Measurements from ENCODE around the gene ARHGAP23. TPM values are rescaled to one million over a fixed set of nuclear protein-coding genes. Genes with fewer than 3 reads are reported as not detected.

The ARHGAP23 gene
- total RNA-seq, 1 experiment from 2014 or later, result 19.0 TPM

GRCh38 chr17:38419508-38419981, 8.7 kb upstream of the ARHGAP23 start:
- no peak for DNase-seq (ENCODE audit: low spot score)
- H3K27ac ChIP-seq (ENCODE audit: low read depth, low read length, poor library complexity, severe bottlenecking), result no peak overlapping the region

DNA sequence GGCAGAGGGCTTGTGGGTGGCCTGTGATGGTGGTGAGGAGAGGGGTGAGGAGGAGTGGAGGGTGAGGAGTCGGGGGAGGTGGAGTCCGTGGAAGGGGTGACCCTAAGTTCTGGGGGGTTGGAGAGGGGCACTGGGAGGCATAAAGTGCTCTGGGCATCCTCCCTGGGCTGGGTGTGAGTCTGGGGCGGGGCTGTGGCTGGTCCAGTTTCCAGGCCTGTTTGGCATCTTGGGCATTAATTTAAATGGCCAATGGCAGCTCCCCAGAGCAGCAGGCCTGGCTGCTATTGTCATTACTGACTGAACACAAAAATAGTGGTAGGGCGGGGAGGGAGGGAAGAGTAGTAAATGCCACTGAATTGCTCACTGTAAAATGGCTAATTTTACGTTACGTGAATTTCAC, 7.7 kb upstream of the ARHGAP23 start:
- TF ChIP-seq EZH2 (IDR thresholded peaks at IDR 0.05; ENCODE audit: borderline replicate concordance, low read depth, low read length, poor library complexity, severe bottlenecking), result no peak
- no peak for TF ChIP-seq CTCF (conservative IDR thresholded peaks at IDR 0.05; ENCODE audit: low read depth, low read length)
- Histone ChIP-seq H3K36me3 (ENCODE audit: insufficient read depth, low read length, poor library complexity, severe bottlenecking) (no peaks in the 10 kb centered on the region), H3K27me3 (replicated peaks; ENCODE audit: insufficient read depth, low read depth, low read length, poor library complexity) (no peaks in the 10 kb centered on the region), H3K27ac (ENCODE audit: low read depth, low read length, poor library complexity, severe bottlenecking) (no peak overlapping the region), H3K4me1 (ENCODE audit: insufficient read depth, low read length, poor library complexity, severe bottlenecking) (peaks cover 10% of the 10 kb centered on the region), H3K4me3 (ENCODE audit: low read depth, low read length, poor library complexity, severe bottlenecking) (no peak overlapping the region), H3K9me3 (ENCODE audit: low read depth, low read length, poor library complexity, severe bottlenecking) (no peaks in the 10 kb centered on the region)
- POLR2A ChIA-PET (ENCODE audit: low non-redundant PET), result no interaction called here
- no TSS peak for BruUV-seq (replicated peaks)
- intact Hi-C loops (cut with micrococcal nuclease; ENCODE audit: unreplicated experiment), result loop anchor here (5.0 kb wide), 1 partner anchor 67 kb away; no protein-coding TSS in a partner anchor
- CTCF ChIA-PET, result interaction anchor here (0.7 kb wide), 1 partner anchor 17 kb away, joined by 3 read pairs; no protein-coding TSS in a partner anchor
- DNase-seq (ENCODE audit: low spot score), result no peak

More at GRCh38 chr17:38419508-38419981, 8.7 kb upstream of the ARHGAP23 start:
- ChIA-PET CTCF (no interaction called here), POLR2A (ENCODE audit: low non-redundant PET) (no interaction called here)
- Histone ChIP-seq H3K4me3 (ENCODE audit: low read depth, low read length, poor library complexity, severe bottlenecking) (peak overlapping the region; percentile 34), H3K36me3 (ENCODE audit: insufficient read depth, low read length, poor library complexity, severe bottlenecking) (no peaks in the 10 kb centered on the region), H3K27me3 (replicated peaks; ENCODE audit: insufficient read depth, low read depth, low read length, poor library complexity) (no peaks in the 10 kb centered on the region), H3K4me1 (ENCODE audit: insufficient read depth, low read length, poor library complexity, severe bottlenecking) (peaks cover 19% of the 10 kb centered on the region), H3K9me3 (ENCODE audit: low read depth, low read length, poor library complexity, severe bottlenecking) (no peaks in the 10 kb centered on the region)
- intact Hi-C loops (cut with micrococcal nuclease; ENCODE audit: unreplicated experiment), result no loop called here
- TF ChIP-seq EZH2 (IDR thresholded peaks at IDR 0.05; ENCODE audit: borderline replicate concordance, low read depth, low read length, poor library complexity, severe bottlenecking) (no peak), CTCF (conservative IDR thresholded peaks at IDR 0.05; ENCODE audit: low read depth, low read length) (no peak)
- BruUV-seq (replicated peaks), result no TSS peak

GRCh38 chr17:38421171-38421841, 7.0 kb upstream of the ARHGAP23 start:
- TF ChIP-seq EZH2 (IDR thresholded peaks at IDR 0.05; ENCODE audit: borderline replicate concordance, low read depth, low read length, poor library complexity, severe bottlenecking) (no peak), CTCF (conservative IDR thresholded peaks at IDR 0.05; ENCODE audit: low read depth, low read length) (no peak)
- Histone ChIP-seq H3K4me1 (ENCODE audit: insufficient read depth, low read length, poor library complexity, severe bottlenecking) (peaks cover 8% of the 10 kb centered on the region), H3K36me3 (ENCODE audit: insufficient read depth, low read length, poor library complexity, severe bottlenecking) (no peaks in the 10 kb centered on the region), H3K27ac (ENCODE audit: low read depth, low read length, poor library complexity, severe bottlenecking) (no peak overlapping the region), H3K27me3 (replicated peaks; ENCODE audit: insufficient read depth, low read depth, low read length, poor library complexity) (no peaks in the 10 kb centered on the region), H3K4me3 (ENCODE audit: low read depth, low read length, poor library complexity, severe bottlenecking) (no peak overlapping the region), H3K9me3 (ENCODE audit: low read depth, low read length, poor library complexity, severe bottlenecking) (no peaks in the 10 kb centered on the region)
- intact Hi-C loops (cut with micrococcal nuclease; ENCODE audit: unreplicated experiment), result loop anchor here (5.0 kb wide), 1 partner anchor 66 kb away; no protein-coding TSS in a partner anchor
- DNase-seq (ENCODE audit: low spot score), result no peak
- ChIA-PET POLR2A (ENCODE audit: low non-redundant PET) (interaction anchor here (0.5 kb wide), 1 partner anchor 939 kb away, joined by 4 read pairs; no protein-coding TSS in a partner anchor), CTCF (interaction anchor here (1.2 kb wide), 1 partner anchor 72 kb away, joined by 3 read pairs; no protein-coding TSS in a partner anchor)
- BruUV-seq (replicated peaks), result no TSS peak

Data from A673 (cell line).